ENCODE results near the gene CNTNAP2.

CNTNAP2 gene

GRCh38 chr7:147296201-147296600 is 1179.6 kb downstream of the CNTNAP2 start:
- no peak for DNase-seq

- DNase-seq, result no peak
Observed at GRCh38 chr7:147296986-147297385, 1180.4 kb downstream of the CNTNAP2 start.

GRCh38 chr7:147298611-147299043 is 1182.0 kb downstream of the CNTNAP2 start:
- no peak for DNase-seq

- no peak for DNase-seq
Observed at GRCh38 chr7:147300293-147300692, 1183.7 kb downstream of the CNTNAP2 start.

GRCh38 chr7:147304376-147304775 is 1187.8 kb downstream of the CNTNAP2 start:
- no peak for DNase-seq

GRCh38 chr7:147305827-147306226 is 1189.2 kb downstream of the CNTNAP2 start:
- no peak for DNase-seq

GRCh38 chr7:147308539-147308938 is 1191.9 kb downstream of the CNTNAP2 start:
- DNase-seq, result no peak

GRCh38 chr7:147311336-147311735 is 1194.7 kb downstream of the CNTNAP2 start:
- no peak for DNase-seq

- DNase-seq, result no peak
Observed at GRCh38 chr7:147321504-147321903, 1204.9 kb downstream of the CNTNAP2 start.

GRCh38 chr7:147332988-147333387 is 1216.4 kb downstream of the CNTNAP2 start:
- DNase-seq, result no peak

GRCh38 chr7:147363101-147363500 is 1246.5 kb downstream of the CNTNAP2 start:
- no peak for DNase-seq

- no peak for DNase-seq
Observed at GRCh38 chr7:147376192-147376591, 1259.6 kb downstream of the CNTNAP2 start.

GRCh38 chr7:147380926-147381325 is 1264.3 kb downstream of the CNTNAP2 start:
- DNase-seq, result no peak

- no peak for DNase-seq
Observed at GRCh38 chr7:147394329-147394728, 1277.7 kb downstream of the CNTNAP2 start.

- DNase-seq, result no peak
Observed at GRCh38 chr7:147400221-147400689, 1283.7 kb downstream of the CNTNAP2 start.

GRCh38 chr7:147400925-147401324 is 1284.3 kb downstream of the CNTNAP2 start:
- DNase-seq, result no peak

GRCh38 chr7:147405621-147406020 is 1289.0 kb downstream of the CNTNAP2 start:
- DNase-seq, result no peak

- DNase-seq, result no peak
Observed at GRCh38 chr7:147406521-147407135, 1290.0 kb downstream of the CNTNAP2 start.

- DNase-seq, result no peak
Observed at GRCh38 chr7:147411096-147411495, 1294.5 kb downstream of the CNTNAP2 start.

- DNase-seq, result no peak
Observed at GRCh38 chr7:147412109-147412508, 1295.5 kb downstream of the CNTNAP2 start.

GRCh38 chr7:147412782-147413556 is 1296.4 kb downstream of the CNTNAP2 start:
- no peak for DNase-seq

GRCh38 chr7:147413557-147413870 is 1296.9 kb downstream of the CNTNAP2 start:
- no peak for DNase-seq

- no peak for DNase-seq
Observed at GRCh38 chr7:147415991-147416390, 1299.4 kb downstream of the CNTNAP2 start.

GRCh38 chr7:147418966-147419365 is 1302.4 kb downstream of the CNTNAP2 start:
- no peak for DNase-seq

GRCh38 chr7:147423875-147424274 is 1307.3 kb downstream of the CNTNAP2 start:
- DNase-seq, result no peak

Data from NCI-H524 (cell line).